T-helper 9 cell (primary cell): ENCODE results near the gene KIAA1958.

ENCODE experiments used
- DNase-seq: peaks from one replicate; pipeline ENCODE4 v3.0.0-alpha.2; 2020

Gene KIAA1958

DNA sequence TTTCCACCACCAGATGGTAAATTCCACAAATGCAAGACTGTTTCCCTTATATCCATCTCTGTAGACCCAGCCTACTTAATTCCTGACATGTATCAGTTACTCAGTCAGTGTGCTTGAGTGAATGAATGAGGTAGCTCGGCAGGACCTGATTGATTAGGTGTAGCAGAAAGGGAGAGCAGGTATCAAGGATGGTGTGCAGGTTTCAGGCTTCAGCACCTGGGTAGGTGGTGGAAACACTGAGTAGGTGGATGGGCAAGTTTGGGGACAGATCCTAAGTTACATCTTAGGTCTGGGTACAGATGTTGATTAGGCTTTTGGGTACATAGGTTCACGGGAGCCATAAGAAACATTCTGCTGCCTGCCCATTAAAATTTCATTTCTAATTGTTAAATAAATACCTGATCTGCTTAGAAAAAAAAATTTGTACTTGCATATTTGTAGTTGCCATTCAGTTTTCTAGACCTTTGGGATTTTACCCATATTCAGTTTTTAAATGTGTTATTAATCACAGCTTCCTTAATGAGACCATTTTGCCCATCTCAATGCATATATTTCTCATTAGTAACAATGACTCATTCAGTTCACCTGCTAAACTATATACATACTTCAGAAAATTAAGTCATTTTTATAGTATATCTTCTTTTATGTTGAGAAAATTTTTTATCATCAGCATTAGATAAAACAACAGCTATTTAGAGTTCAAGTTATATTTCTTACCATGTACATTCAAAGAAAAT lies 119.5 kb downstream of the KIAA1958 start:
- no peak for DNase-seq

DNA sequence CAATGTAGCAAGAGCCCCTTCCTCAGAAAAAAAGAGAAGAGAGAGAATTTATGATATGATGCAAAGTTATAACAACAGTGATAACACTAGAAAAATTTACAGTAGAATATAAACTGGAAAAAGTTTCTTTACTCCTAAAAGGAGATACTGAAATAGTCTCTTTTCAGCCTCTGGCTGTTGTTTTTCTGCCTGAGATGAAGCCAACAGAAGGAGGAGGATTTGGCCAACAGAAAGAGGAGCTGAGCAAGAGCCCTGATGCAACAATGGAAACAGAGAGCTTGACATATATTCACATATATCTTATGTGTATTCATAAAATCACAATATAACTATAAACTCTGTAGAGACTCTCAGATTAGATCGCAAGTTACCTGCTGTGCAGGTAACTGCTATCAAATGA lies 122.2 kb downstream of the KIAA1958 start:
- DNase-seq: no peak

DNA sequence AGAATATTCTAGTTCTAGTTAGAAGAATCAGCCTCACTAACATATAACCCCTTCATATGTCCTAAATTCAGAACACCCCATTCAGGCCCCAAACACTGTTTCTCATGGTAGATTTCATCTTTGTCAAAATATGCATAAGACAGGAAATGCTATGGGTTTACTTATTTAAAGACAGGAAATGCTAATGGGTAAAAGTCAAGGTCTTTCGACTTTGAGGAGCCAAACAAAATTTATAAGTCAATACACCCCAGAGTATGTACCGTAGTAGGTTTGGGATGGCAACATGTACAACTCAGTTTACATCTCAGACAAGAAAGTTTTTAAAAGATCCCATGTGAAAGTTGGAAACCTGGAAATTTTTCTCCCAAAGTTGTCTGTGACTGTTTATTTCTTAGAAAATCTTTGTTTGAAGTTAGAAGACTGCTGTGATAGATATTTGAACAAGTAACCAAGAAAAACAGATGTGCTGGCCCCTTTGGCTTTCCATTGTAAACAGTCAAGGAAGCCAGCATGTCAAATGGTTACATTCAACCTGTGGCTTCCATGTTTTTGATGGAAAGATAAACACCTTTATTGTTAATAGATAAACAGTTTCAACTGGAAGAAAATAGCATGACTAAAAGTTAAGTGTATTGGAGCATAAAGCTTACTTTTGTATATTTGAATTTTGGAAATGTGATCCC lies 129.1 kb downstream of the KIAA1958 start:
- DNase-seq: no peak

DNA sequence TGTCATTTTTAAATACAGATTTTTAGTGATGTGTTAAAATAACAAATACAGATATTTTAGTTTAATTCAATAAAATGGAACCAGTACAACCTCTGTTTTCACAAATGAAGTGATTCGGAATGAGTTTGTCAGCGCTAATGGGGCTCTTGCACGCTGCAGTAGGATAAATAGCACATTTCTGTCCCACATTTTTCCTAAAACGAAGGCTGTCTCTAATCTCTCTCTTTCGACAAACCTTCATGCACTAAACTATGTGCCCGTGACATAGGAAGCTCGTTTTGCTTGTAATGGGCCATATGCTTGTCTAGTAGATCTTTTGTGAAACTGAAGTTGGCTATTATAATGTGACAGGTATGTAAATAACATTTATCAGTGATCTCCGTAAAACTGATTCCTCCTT lies 130.7 kb downstream of the KIAA1958 start:
- DNase-seq: no peak

DNA sequence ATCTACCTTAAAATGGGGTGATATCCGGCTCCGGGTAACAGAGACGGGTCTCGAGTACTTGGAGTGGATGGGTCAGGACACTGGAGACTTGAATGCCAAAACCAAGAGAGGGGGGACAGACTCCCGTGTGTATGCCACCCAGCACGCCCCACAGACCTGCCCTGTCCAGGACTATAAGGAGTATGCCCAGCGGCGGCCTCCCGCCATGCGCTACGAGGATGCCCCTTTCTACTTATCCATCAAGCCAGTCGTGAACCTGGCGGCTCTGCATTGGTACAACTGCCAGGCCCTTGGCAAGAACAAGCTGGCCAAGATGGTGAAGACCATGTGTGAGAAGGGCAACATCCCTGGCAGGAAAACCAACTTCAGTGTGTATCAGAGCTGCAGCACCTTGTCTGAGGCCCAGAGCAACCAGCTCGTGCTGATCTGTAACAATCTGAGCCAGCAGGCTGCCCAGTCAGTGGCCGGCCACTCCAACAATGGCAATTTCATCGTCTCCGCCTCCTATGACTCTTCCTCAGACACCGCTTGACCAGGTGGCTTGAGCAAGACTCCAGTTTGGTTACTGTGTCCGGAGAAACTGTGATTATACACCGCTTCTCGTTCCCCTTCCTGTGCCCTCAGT lies 131.9 kb downstream of the KIAA1958 start:
- no peak for DNase-seq

DNA sequence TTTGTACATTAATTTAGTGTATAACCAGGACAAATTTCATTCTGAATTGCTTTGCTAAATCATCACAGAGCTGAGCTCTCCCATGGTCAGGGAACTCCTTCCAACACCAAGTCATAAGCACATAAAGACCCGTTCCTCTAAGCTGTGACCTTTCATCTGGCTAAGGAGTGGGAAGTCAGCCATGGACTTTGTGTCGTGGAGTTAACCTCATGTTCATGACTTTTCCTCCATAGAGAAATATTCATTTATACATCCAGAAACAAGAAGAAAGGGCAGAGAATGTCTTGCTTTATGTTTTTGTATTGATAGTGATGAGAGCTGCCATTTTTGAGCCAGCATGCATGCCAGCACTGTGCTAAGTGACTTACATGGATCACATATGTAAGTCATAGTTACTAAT lies 133.8 kb downstream of the KIAA1958 start:
- no peak for DNase-seq

DNA sequence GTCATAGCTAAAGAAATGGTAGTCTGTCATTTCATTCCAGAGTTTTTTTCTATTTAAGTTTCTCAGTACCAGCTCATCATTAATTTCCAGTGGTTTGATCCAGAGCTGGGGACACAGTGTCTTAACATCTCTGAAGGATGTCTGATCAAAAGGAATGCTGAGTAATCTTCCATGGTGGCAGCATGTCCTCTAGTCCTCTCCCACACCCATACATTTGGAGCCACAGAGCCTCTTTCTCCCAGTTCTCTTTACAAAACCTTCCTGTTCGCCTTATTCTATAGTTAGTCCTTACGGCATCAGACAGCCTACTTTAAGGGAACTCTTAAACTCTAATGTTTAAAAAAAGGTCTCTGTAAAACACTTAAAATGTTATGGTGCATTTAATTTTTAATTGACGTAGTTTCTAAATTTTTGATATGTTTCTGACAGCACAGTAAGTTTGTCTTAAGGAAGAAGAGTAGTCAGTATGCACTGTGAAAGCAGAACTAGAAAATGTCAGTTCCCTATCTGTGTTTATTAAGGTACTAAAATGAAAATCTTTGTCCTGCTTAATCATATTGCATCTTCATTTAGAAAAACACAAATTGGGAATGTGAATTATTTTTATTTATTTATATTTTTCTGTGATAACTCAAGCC lies 134.5 kb downstream of the KIAA1958 start:
- no peak for DNase-seq

DNA sequence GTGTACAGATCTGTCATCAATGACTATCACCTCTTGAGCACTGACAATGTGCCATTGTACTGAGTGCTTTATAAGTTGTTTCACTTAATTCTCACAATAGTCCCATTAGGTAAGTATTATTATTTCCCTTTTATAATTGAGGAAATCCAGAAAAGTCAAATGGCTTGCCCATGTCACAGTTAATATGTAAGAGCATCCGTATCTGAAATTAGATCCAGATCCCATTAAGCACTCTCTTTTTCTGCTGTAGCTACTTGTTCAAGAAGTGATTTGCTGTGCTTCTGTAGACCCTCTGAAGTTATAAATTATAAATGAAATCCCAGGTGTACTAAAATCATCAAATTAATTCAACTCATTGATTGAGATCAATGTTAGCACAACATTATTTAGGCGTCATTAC lies 136.6 kb downstream of the KIAA1958 start:
- no peak for DNase-seq

DNA sequence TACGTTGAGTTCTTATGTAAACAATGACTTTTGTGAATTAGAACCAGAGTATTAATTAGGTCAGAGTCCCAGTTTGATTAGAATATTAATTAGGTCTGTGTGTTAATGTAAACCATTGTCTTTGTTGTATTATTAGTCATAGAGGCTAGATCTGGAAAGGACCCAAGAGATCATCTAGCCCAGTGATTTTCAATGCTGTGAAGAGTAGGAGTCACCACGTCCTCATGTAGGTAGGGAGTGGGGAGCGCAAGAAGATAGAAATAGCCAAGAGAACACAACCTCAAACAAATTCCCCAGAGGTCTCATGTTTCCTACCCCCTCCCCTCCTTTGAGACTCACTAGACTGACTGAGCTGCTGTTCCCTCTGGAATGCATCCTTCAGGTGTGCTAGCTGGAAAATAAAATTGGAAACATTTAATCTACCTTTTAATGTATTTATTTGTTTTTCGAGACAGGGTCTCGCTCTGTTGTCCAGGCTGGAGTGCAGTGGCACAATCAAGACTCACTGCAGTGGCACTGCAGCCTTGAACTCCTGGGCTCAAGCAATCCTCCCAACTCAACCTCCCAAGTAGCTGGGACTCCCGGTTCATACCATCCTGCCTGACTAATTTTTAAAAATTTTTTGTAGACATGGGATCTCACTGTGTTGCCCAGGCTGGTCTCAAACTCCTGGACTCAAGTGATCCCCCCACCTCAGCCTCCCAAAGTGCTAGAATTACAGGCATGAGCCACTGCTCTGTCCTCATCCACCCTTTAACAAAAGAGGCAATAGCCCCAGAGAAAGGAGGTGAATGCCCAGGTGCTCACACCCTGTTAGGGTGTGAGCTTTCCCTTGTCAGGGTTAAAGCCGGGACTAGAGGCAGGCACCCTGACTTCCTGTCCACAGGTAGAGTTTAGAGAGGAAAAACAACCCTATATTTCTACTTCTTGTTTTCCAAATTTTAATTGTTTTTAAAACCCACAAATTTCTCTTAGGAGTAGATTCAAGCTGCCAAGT lies 138.4 kb downstream of the KIAA1958 start:
- no peak for DNase-seq

DNA sequence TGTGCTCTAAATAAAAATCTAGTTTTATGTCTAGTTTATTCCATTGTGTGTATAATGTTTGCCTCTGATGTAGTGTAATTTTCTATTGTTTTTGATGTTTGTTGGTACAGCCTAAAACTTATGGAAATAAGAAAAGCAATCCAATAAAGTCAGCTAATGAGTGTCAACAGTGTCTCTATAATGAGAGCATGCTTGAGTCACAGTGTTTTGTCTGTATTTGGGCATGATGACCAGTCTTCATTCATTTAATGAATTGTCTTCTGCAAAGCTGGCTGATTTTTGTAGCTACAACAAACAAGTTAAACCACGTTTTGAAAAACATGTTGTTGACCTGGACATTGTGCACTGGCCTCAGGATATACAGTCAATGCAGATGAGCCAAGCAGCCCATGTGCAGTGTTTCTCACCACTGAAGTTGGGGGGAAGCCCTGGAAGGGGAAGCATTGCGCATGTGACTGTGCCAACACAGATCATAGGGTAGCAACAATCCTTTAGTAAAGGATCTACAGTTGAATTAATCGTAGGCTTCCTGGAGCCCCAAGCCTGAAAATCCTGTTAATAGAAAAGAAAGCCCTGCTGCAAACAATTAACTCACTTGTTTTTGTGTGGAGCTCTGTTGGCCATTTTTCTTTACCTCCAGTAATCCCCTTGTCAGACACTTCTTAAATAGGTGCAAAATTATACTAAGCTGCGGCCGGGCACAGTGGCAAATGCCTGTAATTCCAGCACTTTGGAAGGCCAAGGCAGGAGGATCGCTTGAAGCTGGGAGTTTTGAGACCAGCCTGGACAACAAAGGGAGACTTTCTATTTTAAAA lies 143.3 kb downstream of the KIAA1958 start:
- DNase-seq: no peak

DNA sequence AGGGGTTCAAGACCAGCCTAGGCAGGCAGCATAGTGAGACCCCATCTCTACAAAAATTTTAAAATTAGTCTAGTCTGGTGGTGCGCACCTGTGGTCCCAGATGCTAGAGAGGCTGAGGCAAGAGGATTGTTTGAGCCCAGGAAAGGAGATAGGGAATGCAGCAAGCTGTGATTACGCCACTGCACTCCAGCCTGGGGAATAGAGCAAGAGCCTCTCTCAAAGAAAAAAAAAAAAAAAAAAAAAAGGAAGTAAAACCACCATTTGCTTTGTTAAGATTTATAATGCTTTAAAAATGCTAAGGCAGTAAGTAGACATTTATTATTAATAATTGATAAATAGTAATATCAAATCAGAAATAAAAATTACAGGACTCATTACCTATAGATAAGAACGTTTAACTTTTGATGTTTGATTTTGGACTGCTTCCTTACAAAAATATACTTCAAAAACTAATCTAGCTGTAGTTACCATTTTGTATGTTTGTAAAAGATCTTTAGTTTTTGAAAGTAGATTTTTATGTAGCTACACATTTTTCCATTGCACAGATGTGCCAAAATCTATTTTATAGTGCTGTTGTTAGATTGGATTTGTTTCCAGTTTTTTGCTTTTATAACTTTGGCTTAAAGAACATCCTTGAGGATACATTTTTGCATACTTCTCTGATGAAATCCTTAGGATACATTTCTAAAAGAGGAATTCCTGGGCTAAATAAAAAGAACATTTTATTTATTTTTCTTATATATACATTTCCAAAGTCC lies 144.9 kb downstream of the KIAA1958 start:
- no peak for DNase-seq

DNA sequence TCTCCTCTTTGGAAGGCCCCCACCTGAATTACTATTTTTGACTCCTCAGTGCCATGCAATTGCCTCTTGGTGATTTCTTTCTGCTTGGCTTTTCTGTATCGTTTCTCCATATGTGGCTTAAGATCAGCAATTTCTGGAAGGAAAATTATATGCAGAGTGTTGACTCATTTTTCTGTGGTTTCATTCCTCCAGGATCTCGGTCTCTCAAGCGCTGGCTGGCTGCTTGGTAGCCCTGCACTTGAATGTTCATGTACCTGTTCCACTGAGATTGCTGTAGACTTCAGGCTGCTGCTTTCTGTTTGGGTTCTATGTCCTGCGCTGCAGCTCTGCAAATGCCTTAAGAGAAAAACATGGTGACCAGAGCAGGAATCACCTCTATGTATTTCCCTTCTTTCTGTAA lies 153.7 kb downstream of the KIAA1958 start:
- no peak for DNase-seq

DNA sequence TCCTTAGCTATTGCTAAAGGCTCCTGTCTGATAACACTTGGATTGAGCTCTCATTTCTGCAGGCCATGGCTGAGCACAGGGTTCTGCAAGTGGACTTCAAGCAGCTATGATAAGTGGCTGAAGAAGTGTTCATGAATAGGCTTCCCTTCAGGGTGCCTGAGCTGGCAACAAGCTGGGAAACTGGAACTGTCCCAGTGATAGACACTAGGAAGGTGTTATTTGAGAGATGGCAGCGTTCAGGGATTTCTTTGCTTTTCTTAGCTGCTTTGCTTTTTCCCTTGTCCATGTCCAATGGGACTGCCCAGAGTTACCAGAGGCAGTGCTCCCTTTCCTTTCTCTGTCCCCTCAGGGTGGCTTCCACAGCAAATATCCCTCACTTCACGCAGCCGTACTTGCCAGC lies 155.5 kb downstream of the KIAA1958 start:
- no peak for DNase-seq

DNA sequence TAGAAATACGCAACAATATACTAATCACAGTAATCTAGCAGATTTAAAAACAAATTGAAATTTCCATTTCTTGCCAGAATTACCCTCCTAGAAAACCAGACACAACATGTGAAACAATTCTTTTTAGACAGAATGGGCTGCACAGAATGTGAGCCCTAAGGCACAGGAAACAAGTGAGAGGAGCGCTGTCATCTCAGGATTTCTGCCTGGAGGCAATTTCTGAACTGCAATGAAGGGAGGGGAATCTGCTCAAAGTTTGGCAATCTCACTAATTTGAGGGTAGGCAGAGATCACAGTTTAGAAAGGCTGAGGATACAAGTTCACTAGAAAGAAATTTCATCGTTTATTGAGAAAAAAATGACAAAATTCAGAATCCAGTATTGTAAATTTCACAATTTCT lies 161.0 kb downstream of the KIAA1958 start:
- DNase-seq: no peak

DNA sequence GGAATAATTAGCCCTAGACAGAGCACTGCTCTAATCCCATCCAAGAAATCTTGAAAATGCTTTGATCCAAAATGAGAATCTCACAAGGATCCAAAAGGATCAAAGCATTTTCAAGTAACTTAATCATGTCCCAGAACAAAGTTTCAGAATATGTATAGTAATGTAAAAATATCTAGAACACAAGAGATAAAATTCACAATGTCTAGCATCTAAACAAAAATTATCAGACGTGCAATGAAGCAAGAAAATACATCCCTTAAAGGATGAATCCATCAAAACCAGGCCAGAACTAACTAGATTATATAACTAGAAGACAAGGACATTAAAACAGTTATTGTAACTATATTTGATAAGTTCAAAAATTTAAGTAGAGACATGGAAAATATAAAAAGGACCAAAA lies 162.0 kb downstream of the KIAA1958 start:
- DNase-seq: no peak

DNA sequence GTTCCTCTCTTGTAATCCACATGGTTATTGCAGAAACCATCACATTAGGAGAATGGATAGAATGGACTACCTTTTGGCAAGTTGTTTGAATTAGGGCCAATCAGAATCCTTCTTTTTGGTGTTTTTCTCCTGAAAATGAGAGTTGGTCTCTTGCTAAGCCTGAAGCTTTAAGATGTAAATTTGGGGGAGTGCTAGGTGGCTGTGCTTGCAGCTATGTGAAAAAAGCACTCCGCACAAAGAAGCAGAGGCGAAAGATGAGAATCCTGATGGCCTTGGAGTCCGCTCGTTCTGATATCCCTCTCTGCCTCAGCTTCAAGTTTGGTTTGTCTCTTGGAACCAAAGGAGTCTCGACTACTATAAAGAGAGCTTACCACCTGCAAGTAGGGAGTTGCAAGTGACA lies 167.7 kb downstream of the KIAA1958 start:
- DNase-seq: no peak

DNA sequence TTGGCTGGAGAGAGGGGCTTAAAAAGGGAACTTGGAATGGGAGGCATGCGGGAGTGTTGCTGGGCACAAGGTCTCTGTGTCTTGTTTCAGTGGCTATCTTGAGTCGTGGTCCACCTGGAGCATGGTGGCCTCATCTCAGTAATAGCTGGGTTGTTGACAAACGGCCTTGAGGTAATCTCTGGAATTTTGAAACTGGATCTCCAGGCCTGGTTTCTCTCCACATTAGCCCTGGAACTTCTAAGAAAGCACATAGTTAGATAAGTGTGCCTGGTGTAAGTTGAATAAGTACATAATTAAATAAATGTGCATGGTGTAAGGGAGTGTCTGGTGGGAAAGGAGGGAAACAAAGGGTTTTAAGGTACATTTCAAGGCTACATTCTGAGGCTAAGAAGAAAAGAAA lies 169.0 kb downstream of the KIAA1958 start:
- DNase-seq: no peak

DNA sequence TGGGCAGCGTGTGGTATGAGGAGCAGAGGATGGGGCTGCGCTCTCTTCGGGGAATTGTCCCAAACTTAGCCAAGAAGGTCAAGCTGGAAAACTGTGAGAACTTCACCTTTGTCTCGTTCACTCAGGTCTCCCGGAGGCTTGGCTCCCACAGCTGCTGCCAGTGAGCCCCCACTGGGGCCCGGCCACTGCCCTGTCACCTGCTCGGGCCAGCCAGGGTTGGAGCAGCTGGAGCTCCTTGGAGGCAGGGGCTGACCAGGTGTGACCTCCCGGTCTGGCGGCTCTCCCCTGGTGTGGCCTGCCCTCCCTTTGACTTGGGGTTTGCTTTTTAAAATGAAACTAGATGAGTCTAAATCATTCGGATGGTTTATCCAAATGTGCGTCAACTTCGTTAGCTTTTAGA lies 173.3 kb downstream of the KIAA1958 start:
- no peak for DNase-seq

DNA sequence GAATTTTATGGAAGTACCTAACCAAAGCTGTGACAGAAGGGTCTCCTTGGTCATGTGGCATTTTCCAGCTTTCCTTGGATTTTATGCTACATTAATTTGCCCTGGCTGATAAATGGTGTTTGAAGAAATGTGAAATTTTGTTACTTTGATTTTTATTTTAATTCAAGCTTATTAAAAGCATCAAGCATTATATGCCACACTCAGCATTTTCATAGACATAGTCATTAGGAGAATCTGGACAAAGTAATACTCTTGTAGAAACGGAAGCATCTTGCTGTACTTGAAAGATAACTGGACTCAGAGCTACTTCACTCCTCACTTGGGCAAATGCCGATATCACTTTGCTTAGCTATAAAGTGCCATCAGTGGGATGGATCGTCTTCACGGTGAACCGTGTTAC lies 177.1 kb downstream of the KIAA1958 start:
- no peak for DNase-seq

DNA sequence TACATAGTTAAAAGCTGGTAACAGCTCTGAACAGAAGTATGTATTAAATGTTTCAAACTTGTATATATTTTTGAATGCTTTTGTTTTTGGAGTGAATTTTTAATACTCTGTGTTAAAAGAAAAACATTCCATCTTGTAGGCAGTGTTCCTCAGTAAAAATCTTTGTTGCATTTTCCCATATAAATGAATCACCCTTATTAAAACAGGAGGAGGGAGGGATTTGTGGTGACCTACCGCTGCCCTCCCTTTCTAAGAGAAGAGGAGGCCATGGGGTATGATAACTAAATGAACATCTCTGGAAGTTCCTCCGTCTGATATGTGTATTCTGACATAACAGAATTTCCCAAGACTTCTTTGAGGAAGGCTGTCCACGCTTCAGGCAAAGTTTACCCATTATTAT lies 177.9 kb downstream of the KIAA1958 start:
- no peak for DNase-seq

DNA sequence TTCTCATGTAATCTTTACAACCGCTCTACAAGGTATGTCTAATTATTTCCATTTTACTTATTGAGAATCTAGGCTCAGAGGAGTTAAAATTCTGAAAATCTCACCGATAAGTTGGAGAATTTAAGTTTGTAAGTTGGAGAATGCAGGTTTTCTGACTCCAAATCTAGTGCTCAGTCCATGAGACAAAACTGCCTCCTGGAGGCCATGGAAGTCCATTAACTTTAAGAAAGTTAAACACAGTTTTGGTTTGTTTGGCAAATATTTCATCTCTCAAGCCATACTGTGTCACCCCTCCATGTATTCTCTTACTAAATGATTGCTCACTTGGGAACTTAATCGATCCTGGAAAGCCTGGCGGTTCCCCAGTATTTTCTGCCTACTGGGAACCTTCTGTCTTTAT lies 178.7 kb downstream of the KIAA1958 start:
- DNase-seq: no peak
